Hematopoietic multipotent progenitor cell (in vitro differentiated cells): Measurements from ENCODE around the gene GREB1L. TPM values are rescaled to one million over a fixed set of nuclear protein-coding genes. Genes with fewer than 3 reads are reported as not detected.
"Not testable (repeated sequence)": the region's sequence is repeated elsewhere in the genome, so short reads cannot be mapped to it uniquely, and the experiment has no call there.

Source experiments
- DNase-seq, 3 donors: peaks; one replicate each; pipeline ENCODE4 v3.0.0-alpha.2; 2011 to 2015; ENCODE audit warnings: low read depth in 2 of 3, low spot score in 2 of 3
- total RNA-seq: library from RNA; depleted of rRNA; stranded (reverse); fragments of >200 nt; gene quantifications from one replicate; pipeline ENCODE4 v1.2.3, GENCODE V29; 2012

GREB1L gene
- not detected for total RNA-seq

DNA sequence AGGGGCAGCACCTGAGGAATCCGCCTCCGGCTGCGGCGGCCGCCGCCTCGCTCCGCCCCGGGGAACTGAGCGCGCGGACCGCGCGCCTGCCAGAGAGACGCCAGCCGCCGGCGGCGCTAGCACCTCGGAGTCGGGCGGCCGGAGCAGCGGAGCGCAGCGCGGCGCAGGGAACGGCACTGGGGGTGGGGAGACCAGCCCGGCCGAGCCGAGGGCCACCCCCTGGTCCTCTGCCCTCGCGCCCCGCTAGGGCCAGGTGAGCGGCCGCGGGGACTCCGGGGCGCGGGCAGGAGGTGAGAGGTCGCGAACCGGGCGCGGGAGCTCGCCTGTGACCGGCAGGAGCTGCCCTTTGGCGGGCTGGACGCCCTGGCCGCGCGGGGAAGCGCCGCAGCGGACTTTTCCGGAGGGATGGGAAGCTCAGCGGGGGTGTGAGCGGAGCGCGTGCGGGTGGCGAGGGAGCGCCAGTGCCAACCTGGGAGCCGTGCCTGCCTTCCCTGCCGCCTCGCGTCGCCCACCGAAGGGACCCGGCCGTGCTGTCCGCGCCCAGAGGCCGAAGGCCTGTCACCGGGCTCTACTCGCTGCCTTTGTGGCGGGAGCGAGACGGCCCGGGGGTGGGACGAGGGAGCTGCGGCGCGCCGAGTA, at the start of gene GREB1L:
Gene GREB1L (plus strand): TSS at position 92 of the 639 bp plus-strand sequence. CDS start 141,287 bp downstream, outside the sequence.
- DNase-seq, result peak in 2 of 3 donors; percentile 32 to 53

DNA sequence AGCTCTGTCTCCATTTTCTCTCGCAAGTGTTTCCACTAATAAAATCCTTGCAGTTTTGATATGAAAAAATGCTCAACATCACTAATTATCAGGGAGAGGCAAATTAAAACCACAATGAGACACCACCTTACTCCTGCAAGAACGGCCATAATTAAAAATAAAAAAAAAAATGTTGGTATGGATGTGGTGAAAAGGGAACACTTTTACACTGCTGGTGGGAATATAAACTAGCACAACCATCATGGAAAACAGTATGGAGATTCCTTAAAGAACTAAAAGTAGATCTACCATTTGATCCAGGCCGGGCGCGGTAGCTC, 49.8 kb upstream of the GREB1L start:
- DNase-seq, result no peak

GRCh38 chr18:21194871-21195771, 46.9 kb upstream of the GREB1L start:
- DNase-seq, result peak in 2 of 3 donors; percentile 26 to 59

GRCh38 chr18:21196426-21196825, 45.6 kb upstream of the GREB1L start:
- no peak for DNase-seq

DNA sequence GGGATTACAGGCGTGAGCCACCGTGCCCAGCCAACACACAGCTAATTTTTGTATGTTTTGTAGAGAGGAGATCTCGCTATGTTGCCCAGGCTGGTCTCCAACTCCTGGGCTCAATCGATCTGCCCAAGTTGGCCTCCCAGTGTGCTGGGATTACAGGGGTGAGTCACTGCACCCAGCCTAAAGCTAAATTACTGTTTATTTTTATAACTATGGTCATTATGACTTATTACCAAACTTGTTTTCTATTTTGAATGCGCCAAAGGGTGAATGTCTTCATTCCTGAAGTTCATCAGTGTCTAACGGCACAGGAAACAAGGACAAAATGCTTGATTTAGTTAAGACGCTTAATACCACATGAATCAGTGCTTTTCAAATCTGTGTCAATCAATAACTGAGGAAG, 38.9 kb upstream of the GREB1L start:
- DNase-seq, result no peak

- no peak for DNase-seq
Observed at GRCh38 chr18:21203542-21204241, 38.3 kb upstream of the GREB1L start.

DNA sequence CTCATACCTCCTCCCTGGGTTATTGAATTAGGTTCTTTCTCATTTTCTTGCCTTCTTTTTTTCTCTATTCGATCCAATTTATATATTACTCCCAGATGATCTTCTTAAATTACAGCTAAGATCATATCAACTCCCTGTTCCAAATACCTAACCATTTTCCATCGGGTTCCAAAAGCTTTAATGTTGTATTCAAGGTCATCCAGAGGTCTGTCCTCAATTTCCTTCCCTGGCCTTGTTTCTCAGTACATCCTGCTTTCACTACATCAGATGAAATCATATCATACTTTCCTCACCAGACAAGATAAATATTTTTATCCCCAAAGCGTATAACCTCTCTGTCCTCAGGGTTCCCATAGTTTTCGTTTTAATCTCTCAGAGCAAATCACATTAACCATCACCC, 36.3 kb upstream of the GREB1L start:
- DNase-seq, result no peak

DNA sequence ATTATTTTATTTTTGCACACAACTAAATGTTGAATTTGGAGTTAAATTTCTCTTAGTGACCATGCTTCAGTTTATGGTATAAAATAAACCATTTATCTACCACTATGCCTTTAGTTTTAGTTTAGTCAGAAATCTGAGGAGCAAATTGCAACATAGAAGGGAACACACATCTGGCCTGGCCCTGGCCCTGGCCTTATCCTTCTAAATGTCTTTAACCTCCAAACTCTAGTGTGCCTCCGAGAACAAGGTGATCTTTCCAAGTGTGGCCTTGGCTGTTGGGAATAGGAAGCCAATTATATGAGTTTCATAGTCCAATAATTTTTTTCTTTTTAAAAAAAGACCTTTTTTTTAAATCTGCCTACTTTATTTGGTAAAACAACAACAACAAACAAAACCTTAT, 31.8 kb upstream of the GREB1L start:
- DNase-seq, result no peak

DNA sequence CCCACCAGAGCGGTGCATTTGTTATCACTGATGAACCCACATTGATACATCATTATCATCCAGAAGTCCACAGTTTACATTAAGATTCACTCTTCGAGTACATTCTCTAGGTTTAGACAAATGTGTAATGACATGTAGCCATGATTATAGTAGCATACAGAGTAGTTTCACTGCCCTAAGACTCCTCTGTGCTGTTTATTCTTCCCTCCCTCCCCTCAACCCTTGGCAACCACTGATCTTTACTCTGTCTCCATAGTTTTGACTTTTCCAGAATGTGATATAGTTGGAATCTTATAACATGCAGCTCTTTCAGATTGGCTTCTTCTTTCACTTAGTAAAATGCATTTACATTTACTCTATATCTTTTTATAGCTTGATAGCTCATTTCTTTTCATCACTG, 31.2 kb upstream of the GREB1L start:
- no peak for DNase-seq

- DNase-seq, result not testable (repeated sequence)
Observed at GRCh38 chr18:21214409-21214808, 27.6 kb upstream of the GREB1L start.

DNA sequence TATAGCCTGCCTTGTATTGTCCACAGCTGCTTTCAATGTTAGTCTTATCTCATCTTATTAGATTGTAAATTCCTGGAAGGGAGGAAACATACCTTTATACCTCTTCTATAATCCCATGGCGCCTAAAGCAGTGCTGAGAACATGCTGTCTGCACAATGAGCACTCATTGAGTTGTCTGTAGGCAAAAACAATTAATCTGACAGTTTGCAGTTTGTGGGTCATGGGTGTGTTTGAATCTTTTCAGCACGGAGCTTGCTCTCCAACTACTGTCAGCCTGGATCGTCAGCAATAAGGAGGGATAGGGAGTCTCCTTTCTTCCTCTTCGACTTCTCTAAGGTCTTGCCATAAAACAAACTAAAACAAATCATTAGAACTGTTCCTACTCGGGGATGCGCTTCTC, 26.5 kb upstream of the GREB1L start:
- DNase-seq, result no peak

DNA sequence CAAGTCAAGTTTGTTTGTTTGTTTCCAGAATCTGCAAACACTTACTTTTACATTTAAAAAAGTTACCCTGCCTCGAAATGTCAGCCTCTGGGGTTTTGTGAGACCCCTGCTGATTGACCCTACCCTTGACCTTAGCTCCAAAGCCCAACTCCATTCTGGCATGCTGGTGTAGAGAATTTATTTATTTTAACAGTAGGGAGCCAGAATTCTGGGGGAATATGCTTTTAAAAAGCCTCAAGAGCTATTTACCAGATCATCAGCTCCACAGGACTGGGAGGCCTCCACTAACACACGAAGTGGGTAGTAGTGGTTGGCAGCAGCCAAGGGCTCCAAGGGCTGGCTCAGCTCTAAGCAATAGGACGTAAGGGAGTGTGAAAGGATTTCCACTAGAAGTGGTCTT, 23.2 kb upstream of the GREB1L start:
- DNase-seq, result no peak

DNA sequence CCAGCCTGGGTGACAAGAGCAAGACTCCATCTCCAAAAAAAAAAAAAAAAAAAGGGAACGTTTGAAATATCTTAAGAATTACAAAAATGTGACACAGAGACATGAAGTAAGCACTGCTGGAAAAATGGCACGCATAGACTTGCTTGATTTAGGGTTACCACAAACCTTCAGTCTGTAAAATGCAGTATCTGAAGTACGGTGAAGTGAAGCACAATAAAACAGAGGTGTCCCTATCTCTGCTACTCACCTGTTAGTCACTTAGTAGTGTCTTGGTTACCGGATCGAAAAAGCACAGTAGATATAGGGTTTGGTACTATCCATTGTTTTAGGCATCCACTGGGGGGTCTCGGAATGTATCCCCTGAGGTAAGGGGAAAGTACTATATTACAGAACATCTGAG, 11.6 kb upstream of the GREB1L start:
- DNase-seq, result no peak

- peak in 1 of 3 donors; percentile 2 for DNase-seq
Observed at GRCh38 chr18:21241301-21242048, 557 bp upstream of the GREB1L start.

GRCh38 chr18:21242780-21243401, 859 bp downstream of the GREB1L start:
- peak in 1 of 3 donors; percentile 2 for DNase-seq

GRCh38 chr18:21254576-21254975, 12.5 kb downstream of the GREB1L start:
- DNase-seq, result no peak

DNA sequence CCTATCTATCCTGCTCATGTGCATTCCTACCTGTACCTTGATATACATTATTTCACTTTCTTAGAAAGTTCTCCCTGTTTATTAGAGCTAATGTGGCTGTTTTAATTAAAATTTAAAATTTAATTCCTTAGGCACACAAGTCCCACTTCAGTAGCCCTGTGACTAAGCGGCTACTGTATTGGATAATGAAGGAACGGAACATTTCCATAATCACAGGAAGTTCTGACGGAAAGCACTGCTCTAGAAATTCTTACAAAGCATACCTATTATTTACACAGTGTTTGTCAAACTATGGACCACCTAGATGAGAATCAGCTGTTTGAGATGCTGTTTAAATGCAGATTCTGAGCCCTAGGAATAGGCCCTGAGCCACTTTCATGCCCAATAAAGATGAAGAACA, 13.2 kb downstream of the GREB1L start:
- DNase-seq, result no peak

DNA sequence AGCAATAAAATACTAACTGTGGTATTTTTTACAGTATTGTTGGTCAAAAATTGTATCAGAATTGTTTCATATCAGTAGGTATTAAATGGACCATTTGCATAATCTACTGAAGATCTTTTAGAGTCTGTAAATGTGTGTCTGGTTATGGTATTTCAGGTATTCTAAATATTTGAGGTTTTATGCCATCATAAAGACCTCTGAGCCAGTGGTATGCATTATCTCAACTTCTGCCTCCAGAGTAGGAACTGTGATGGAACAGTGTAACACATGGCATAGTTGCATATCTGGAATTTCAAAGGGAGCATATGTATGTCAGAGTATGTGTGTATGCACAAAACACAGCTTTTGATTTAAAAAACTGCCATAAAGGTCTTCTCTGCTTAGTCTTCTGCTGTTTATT, 15.4 kb downstream of the GREB1L start:
- no peak for DNase-seq

DNA sequence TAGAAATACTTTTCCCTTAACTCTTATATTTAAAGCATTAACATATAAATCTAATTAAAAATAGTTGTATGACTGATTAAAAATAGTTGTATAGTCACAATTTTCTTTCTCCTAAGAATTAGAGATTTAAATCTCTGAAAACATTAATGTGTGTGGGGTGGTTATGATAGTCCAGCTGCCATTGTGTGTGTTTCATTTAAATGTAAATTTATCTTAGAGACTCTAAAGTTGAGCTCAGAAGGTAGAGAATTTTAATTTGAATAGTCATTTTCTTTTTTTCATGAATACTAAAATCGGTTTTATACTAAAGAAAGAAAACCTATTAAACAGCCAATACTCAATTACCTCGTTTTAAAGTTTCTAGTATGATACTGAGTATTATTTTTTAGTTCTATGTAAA, 18.6 kb downstream of the GREB1L start:
- no peak for DNase-seq

GRCh38 chr18:21261352-21261751, 19.3 kb downstream of the GREB1L start:
- DNase-seq, result no peak
